ENCODE data around the gene KIRREL3.

The KIRREL3 gene

DNA sequence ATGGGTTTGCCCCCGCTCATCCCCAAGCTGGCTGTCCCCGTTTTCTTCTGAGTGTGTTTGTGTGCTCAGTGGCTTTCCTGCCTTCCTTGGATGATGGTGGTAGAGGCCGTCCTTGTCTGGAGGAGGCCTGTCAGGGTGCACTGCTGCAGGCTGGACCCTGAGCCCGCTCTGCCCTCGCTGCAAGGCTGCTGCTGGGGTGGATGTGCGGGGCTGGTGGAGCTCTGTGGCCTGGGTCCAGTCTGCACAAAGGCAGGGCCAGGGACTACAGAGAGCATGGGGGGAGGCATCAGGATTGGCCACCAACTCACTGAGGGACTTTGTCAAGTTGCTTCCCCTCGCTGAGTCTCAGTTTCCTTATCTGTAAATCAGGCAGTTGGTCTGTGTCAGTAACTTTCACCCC, 275.0 kb downstream of the KIRREL3 start:
- Histone ChIP-seq H3K4me1 (ENCODE audit: control insufficient read depth, insufficient read depth, low read length) (no peaks in the 10 kb centered on the region), H3K27me3 (ENCODE audit: control insufficient read depth, insufficient read depth, low read length) (no peaks in the 10 kb centered on the region), H3K9ac (ENCODE audit: low read length) (no peak overlapping the region), H3K4me3 (ENCODE audit: low read length) (no peak overlapping the region), H3K36me3 (ENCODE audit: control insufficient read depth, insufficient read depth, low read length) (no peaks in the 10 kb centered on the region), H3K27ac (ENCODE audit: low read depth, low read length) (no peak overlapping the region)

DNA sequence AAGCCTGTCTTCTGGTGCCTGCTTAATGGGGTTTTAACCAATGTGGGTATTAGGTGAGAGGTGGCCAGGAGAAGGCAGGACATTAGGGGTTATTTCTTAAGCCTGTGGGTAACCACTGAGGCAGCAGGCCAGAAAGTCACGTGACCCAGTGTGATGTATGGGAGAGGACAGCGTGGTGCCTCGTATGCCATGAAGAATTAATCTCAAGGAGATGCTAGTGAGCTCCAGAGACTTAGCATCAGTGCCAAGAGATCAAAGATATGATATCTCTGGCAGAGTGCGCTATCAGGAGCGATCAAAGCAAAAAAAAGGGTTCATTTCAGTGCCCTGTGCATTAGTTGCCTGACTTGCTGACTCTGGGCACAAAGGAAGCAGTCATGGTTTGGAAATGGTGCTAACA, 275.5 kb downstream of the KIRREL3 start:
- H3K4me1 ChIP-seq (ENCODE audit: control insufficient read depth, insufficient read depth, low read length): no peaks in the 10 kb centered on the region
- no peak overlapping the region for H3K4me3 ChIP-seq (ENCODE audit: low read length)
- H3K36me3 ChIP-seq (ENCODE audit: control insufficient read depth, insufficient read depth, low read length): no peaks in the 10 kb centered on the region
- H3K9ac ChIP-seq (ENCODE audit: low read length): no peak overlapping the region
- H3K27me3 ChIP-seq (ENCODE audit: control insufficient read depth, insufficient read depth, low read length): no peaks in the 10 kb centered on the region
- no peak overlapping the region for H3K27ac ChIP-seq (ENCODE audit: low read depth, low read length)

DNA sequence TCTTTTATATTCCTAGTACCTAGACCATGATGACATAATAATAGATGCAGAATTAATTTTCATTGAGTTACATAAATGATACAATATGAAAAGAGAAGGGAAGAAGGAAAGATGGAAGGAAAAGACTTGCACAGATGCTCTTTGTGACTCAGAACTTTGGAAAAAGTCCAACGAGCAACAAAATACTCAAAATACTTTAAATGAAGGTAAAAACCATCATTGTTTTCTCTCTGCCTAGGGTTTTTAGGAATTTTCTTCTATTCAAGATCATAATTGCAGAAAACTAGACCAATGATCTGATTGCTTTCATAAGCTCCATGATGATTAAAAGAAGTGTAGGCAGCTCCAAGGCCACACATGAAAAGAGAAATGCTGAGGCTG, 276.9 kb downstream of the KIRREL3 start:
- no peak overlapping the region for H3K4me3 ChIP-seq (ENCODE audit: low read length)
- no peak overlapping the region for H3K9ac ChIP-seq (ENCODE audit: low read length)
- no peaks in the 10 kb centered on the region for H3K36me3 ChIP-seq (ENCODE audit: control insufficient read depth, insufficient read depth, low read length)
- H3K4me1 ChIP-seq (ENCODE audit: control insufficient read depth, insufficient read depth, low read length): no peaks in the 10 kb centered on the region
- H3K27me3 ChIP-seq (ENCODE audit: control insufficient read depth, insufficient read depth, low read length): peaks cover under 1% of the 10 kb centered on the region
- no peak overlapping the region for H3K27ac ChIP-seq (ENCODE audit: low read depth, low read length)

DNA sequence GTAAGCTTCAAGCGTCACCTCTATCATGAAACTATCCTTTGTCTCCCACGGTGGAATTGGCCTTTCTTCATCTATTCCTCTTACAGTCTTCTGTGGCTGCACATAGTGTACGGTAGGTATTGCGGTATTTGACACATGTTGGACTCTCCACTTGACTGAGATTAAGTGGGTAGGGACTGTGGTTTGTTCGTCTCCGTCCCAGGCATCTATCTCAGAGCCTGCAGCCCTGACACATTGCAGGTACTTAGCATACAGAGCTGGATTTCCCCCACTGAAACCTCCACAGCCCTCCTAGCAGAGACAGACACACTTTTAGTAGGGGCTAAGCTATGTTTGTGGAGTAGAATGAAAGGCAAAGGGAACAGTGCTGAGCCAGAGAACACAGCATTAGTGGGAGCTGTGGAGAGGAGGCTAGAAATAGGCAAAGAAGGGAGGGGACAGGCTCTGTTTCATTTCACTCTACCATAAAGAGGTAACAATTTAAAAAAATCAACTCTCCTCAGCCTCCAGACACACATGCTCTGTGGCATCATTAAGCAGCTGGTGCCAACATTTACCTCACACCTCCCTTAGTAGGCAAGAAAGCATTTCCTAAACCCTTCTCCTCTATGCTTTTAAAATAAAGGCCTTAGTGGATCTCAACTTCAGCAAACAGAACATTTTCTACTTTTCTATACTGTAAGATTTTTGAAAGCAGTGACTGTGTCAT, 277.5 kb downstream of the KIRREL3 start:
- no peak overlapping the region for H3K9ac ChIP-seq (ENCODE audit: low read length)
- no peaks in the 10 kb centered on the region for H3K36me3 ChIP-seq (ENCODE audit: control insufficient read depth, insufficient read depth, low read length)
- peaks cover 2% of the 10 kb centered on the region for H3K27me3 ChIP-seq (ENCODE audit: control insufficient read depth, insufficient read depth, low read length)
- H3K27ac ChIP-seq (ENCODE audit: low read depth, low read length): no peak overlapping the region
- H3K4me3 ChIP-seq (ENCODE audit: low read length): no peak overlapping the region
- H3K4me1 ChIP-seq (ENCODE audit: control insufficient read depth, insufficient read depth, low read length): no peaks in the 10 kb centered on the region

DNA sequence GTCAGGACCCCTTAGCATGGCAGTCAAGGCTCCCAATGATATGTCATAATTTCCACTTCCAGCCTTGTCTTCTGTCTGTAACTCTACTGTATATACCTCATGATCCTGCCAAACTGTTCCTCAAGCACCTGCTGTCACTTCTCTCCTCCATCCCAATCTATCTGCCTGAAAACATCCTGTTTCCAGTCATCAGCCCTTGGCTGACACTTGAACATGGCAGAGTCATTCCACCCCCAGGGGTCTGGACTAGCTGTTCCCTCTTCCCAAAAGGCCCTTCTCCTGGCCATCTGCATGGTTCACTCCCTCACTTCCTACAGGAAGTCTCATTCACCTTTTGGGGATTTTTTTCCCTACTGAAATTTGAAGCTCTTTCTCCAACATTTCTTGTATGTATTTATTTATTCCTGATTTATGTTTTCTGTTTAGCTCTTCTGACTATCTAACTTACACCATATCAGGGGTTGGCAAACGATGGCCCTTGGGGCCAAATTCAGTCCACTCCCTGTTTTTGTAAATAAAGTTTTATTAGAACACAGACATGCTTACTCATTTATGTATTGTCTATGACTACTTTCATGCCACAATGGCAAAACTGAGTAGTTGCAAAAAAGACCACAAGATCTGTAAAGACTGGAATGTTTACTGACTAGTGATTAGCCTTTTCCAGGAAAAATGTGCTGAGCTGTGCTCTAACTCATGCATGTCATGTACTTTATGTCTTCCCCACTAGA, 278.4 kb downstream of the KIRREL3 start:
- peaks cover 2% of the 10 kb centered on the region for H3K27me3 ChIP-seq (ENCODE audit: control insufficient read depth, insufficient read depth, low read length)
- no peak overlapping the region for H3K9ac ChIP-seq (ENCODE audit: low read length)
- no peak overlapping the region for H3K27ac ChIP-seq (ENCODE audit: low read depth, low read length)
- no peaks in the 10 kb centered on the region for H3K4me1 ChIP-seq (ENCODE audit: control insufficient read depth, insufficient read depth, low read length)
- H3K36me3 ChIP-seq (ENCODE audit: control insufficient read depth, insufficient read depth, low read length): no peaks in the 10 kb centered on the region
- H3K4me3 ChIP-seq (ENCODE audit: low read length): no peak overlapping the region

DNA sequence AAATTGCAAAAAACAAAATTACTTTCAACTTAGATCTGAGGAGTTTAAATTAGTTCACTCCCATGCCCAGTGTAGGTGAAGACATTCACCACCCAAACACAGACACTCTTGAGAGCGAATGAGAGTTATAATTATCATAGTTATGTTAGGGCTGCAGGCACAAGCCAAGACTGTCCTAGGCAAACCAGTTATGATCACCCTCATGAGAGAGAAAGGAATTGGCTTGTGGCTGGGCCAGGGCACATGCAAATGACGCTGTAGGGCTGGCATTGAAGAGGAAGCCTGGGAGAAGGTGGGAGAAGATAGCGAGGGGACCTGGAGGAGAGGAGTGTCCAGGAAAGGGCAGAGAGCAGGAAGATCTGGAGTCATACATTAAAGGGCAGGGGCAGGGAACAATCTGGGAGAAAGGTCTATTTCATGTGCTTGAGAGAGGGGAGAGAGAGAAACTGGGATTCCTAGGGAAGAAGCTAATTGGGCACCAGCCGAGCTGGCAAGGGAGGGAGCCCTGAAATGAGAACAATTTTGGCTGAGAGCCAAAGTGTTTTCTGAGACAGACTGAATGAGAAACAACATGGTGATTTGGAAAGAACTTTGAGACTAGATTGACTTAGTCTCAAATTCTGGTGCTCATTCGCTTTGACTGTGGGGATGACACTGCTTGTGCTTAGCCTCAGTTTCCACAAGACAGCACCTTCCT, 279.9 kb downstream of the KIRREL3 start:
- Histone ChIP-seq H3K36me3 (ENCODE audit: control insufficient read depth, insufficient read depth, low read length) (no peaks in the 10 kb centered on the region), H3K9ac (ENCODE audit: low read length) (no peak overlapping the region)

DNA sequence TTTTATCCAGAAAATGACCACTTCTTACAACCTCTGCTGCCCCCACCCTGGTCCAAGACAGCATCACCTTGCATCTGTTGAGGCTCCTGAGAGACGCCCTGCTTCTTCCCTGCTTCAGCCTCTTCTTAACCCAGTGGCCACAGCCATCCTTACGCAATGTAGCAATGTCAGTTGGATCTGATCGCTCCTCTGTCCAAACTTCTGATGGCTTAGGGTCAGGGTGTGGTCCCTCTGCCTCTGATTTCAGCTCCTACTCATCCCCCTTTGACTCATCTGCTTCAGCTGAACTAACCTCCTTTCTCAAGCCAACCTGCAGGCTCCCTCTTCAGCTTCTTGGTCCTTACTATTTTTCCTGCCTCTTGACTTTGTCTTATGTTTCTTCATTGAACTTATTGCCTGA, 280.8 kb downstream of the KIRREL3 start:
- H3K4me1 ChIP-seq (ENCODE audit: control insufficient read depth, insufficient read depth, low read length): no peaks in the 10 kb centered on the region
- H3K36me3 ChIP-seq (ENCODE audit: control insufficient read depth, insufficient read depth, low read length): no peaks in the 10 kb centered on the region
- peaks cover 2% of the 10 kb centered on the region for H3K27me3 ChIP-seq (ENCODE audit: control insufficient read depth, insufficient read depth, low read length)
- no peak overlapping the region for H3K27ac ChIP-seq (ENCODE audit: low read depth, low read length)
- H3K9ac ChIP-seq (ENCODE audit: low read length): no peak overlapping the region
- H3K4me3 ChIP-seq (ENCODE audit: low read length): no peak overlapping the region

More for the DNA sequence above, 279.9 kb downstream of the KIRREL3 start:
- H3K27me3 ChIP-seq (ENCODE audit: control insufficient read depth, insufficient read depth, low read length): peaks cover 2% of the 10 kb centered on the region
- no peak overlapping the region for H3K4me3 ChIP-seq (ENCODE audit: low read length)
- no peaks in the 10 kb centered on the region for H3K4me1 ChIP-seq (ENCODE audit: control insufficient read depth, insufficient read depth, low read length)
- no peak overlapping the region for H3K27ac ChIP-seq (ENCODE audit: low read depth, low read length)

DNA sequence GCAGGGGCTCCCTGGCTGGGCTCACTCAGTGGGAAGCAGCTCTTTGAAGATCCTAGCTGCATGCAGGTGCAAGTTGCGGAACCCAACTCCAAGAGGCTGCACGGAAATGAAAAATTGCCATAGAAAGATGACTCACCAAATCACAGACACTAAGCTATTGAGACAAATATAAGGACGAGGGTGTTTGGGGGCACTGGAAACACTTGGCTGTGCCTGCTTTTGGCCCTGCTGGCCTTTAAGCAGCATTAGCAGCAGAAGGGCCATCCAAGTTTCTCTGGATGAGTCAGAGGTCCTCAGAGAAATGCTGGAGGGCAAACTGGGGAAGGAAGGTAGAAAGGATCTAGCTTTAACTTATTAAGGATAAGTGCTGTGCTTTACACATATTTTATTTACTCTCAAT, 282.3 kb downstream of the KIRREL3 start:
- peaks cover 2% of the 10 kb centered on the region for H3K27me3 ChIP-seq (ENCODE audit: control insufficient read depth, insufficient read depth, low read length)
- no peak overlapping the region for H3K27ac ChIP-seq (ENCODE audit: low read depth, low read length)
- H3K36me3 ChIP-seq (ENCODE audit: control insufficient read depth, insufficient read depth, low read length): no peaks in the 10 kb centered on the region
- H3K4me3 ChIP-seq (ENCODE audit: low read length): no peak overlapping the region
- no peak overlapping the region for H3K9ac ChIP-seq (ENCODE audit: low read length)
- no peaks in the 10 kb centered on the region for H3K4me1 ChIP-seq (ENCODE audit: control insufficient read depth, insufficient read depth, low read length)

DNA sequence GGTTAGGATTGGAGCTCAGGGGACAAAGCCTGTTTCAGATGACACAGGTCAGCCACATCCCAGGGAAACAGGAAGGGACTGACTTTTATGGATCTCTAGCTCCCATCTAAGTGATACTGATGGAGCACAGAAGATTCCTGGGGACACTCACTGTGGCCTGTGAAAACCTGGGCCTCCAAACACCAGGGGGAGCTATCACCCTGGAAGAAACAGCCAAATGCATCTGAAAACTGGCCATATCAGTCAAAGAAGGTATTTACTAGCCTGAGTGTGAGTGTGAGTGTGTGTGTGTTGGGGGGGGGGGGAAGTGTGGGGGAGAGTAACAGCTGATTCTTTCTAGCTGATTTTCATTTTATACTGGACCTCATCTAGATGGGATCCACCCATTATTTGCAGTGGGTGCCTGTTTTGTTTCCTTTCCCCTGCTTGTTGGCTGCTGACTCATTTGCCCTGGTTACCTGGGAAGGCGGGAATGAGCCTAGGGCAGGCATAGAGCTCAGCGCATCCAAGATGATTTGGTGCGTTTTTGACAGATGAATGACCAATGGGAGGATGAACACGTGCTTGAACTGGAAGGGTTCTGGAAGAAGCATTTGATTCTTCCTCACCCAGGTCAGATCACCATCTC, 284.0 kb downstream of the KIRREL3 start:
- no peak overlapping the region for H3K9ac ChIP-seq (ENCODE audit: low read length)
- H3K27me3 ChIP-seq (ENCODE audit: control insufficient read depth, insufficient read depth, low read length): peaks cover 2% of the 10 kb centered on the region
- no peak overlapping the region for H3K4me3 ChIP-seq (ENCODE audit: low read length)
- H3K36me3 ChIP-seq (ENCODE audit: control insufficient read depth, insufficient read depth, low read length): no peaks in the 10 kb centered on the region
- H3K4me1 ChIP-seq (ENCODE audit: control insufficient read depth, insufficient read depth, low read length): no peaks in the 10 kb centered on the region
- no peak overlapping the region for H3K27ac ChIP-seq (ENCODE audit: low read depth, low read length)

DNA sequence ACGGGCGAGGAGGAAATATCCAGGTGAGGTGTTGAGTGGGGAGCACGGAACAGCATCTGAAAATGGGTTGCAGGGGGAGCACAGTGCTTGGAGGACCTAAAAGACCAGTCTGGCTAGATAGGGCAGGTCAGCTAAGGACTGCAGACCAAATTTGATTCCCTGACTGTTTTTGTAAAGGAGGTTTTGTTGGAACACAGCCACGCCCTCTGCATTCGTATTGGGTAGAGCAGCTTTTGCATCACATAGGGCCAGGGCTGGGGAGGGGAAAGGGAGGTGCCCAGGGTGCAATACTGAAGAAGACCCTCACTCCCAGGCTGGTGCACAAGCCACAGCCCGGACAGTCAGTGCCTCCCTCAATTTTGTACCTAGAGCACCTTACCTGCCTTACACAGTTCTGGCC, 286.8 kb downstream of the KIRREL3 start:
- Histone ChIP-seq H3K27ac (ENCODE audit: low read depth, low read length) (no peak overlapping the region), H3K36me3 (ENCODE audit: control insufficient read depth, insufficient read depth, low read length) (no peaks in the 10 kb centered on the region), H3K9ac (ENCODE audit: low read length) (no peak overlapping the region), H3K4me3 (ENCODE audit: low read length) (no peak overlapping the region), H3K27me3 (ENCODE audit: control insufficient read depth, insufficient read depth, low read length) (peaks cover 2% of the 10 kb centered on the region), H3K4me1 (ENCODE audit: control insufficient read depth, insufficient read depth, low read length) (no peaks in the 10 kb centered on the region)

DNA sequence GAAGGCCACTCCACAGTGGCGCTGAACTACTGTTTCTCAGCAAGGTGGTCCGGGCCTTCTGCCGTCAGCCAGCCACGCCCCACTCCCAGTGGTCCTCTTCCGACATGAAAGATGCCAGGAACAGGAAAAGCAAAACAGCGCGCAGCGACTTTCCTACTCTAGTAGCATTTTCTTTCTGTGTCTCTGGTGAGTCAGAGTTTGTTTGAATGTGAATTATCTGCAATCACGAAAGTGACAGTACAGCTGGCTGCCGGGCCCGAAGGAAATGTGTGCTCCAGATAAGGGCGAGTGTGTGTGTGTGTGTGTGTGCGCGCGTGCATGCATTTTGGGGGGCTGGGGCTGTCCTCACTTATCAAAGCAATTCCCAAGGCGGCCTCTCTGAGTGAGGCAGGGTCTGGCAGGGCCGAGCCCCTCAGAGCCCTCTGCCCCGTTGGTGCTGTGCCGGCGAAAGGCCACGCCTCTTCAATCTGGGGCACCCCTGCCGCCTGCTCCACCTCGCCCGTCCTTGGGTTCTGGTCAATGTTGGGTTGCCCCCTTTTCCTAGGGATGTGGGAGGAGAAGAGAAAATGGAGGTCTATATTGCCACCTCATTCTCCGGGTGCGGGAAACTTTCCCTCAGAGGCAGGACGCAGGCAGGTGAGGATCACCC, 288.5 kb downstream of the KIRREL3 start:
- Histone ChIP-seq H3K4me1 (ENCODE audit: control insufficient read depth, insufficient read depth, low read length) (no peaks in the 10 kb centered on the region), H3K27me3 (ENCODE audit: control insufficient read depth, insufficient read depth, low read length) (no peaks in the 10 kb centered on the region), H3K9ac (ENCODE audit: low read length) (no peak overlapping the region), H3K4me3 (ENCODE audit: low read length) (no peak overlapping the region), H3K36me3 (ENCODE audit: control insufficient read depth, insufficient read depth, low read length) (no peaks in the 10 kb centered on the region), H3K27ac (ENCODE audit: low read depth, low read length) (no peak overlapping the region)

DNA sequence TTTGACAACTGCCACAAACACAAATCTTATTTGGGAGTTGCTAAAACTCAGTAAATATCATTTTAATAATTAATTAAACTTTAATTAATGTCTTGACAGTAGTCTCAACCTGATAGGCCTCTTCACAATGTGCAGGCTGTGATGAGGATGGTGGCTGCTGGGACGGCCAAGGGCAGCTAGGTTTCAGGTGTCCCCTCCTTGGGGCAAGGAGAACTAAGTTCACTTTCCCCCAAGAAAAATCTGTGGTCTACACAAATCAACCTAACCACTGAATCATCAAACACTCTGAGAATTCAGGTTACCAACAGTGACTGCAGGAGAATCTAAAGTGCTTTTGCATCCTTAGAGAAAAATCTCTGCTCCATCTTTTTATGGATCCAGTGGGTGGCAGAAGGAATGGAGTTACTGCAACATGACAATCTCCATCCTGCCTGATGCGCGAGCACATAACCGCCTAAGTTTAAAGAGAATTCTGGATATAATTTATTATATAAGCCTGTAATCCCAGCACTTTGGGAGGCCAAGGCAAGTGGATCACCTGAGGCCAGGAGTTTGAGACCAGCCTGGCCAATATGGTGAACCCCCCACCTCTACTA, 289.7 kb downstream of the KIRREL3 start:
- Histone ChIP-seq H3K9ac (ENCODE audit: low read length) (no peak overlapping the region), H3K27me3 (ENCODE audit: control insufficient read depth, insufficient read depth, low read length) (no peaks in the 10 kb centered on the region), H3K4me1 (ENCODE audit: control insufficient read depth, insufficient read depth, low read length) (no peaks in the 10 kb centered on the region), H3K36me3 (ENCODE audit: control insufficient read depth, insufficient read depth, low read length) (no peaks in the 10 kb centered on the region), H3K4me3 (ENCODE audit: low read length) (no peak overlapping the region), H3K27ac (ENCODE audit: low read depth, low read length) (no peak overlapping the region)

Data from rectal smooth muscle tissue (tissue), 1 donor.